DOHH2 (cell line): ENCODE data around the gene RPS6KL1.

ENCODE experiments used
- EZH2phosphoT487 ChIP-seq: fragments of 200-600 bp; sonication (generic); IDR thresholded peaks from 2 replicates; pipeline ENCODE4 v1.6.1; 2017; ENCODE audit warnings: borderline replicate concordance, mild to moderate bottlenecking, antibody characterized with exemption, low read length, moderate library complexity, mixed read lengths
- TF ChIP-seq, protein P1 (sequence below): fragments of 200-600 bp; sonication (generic); IDR thresholded peaks from one replicate; pipeline ENCODE4 v1.5.1; 2014; ENCODE audit warnings: antibody characterized with exemption, mild to moderate bottlenecking, low read depth, low read length; ENCODE audit not compliant: poor library complexity, severe bottlenecking

DNA sequence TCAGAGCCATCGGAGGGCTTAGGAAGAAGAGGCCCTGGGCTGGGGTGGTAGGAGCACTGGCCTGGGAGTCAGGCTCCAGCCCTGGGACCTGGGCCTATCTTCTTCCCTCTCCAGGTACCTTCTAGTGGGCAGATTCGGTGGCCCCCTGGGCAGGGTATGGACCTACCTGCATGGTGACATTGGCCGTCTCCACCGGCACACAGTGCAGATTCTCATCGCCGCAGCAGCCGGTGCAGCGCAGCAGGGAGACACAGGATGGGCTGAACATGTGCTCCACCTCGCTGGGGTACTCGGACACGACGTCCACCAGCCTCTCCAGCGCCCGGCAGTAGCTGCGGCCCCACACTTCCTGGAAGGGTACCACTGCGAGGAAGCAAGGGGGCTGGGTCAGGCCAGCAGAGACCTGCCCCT, 26.1 kb upstream of the RPS6KL1 start:
- TF ChIP-seq, protein P1, sequence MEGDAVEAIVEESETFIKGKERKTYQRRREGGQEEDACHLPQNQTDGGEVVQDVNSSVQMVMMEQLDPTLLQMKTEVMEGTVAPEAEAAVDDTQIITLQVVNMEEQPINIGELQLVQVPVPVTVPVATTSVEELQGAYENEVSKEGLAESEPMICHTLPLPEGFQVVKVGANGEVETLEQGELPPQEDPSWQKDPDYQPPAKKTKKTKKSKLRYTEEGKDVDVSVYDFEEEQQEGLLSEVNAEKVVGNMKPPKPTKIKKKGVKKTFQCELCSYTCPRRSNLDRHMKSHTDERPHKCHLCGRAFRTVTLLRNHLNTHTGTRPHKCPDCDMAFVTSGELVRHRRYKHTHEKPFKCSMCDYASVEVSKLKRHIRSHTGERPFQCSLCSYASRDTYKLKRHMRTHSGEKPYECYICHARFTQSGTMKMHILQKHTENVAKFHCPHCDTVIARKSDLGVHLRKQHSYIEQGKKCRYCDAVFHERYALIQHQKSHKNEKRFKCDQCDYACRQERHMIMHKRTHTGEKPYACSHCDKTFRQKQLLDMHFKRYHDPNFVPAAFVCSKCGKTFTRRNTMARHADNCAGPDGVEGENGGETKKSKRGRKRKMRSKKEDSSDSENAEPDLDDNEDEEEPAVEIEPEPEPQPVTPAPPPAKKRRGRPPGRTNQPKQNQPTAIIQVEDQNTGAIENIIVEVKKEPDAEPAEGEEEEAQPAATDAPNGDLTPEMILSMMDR = no peak
- no peak for TF ChIP-seq EZH2phosphoT487
